ENCODE data around the gene DLEC1. TPM values are rescaled to one million over a fixed set of nuclear protein-coding genes. Genes with fewer than 3 reads are reported as not detected.
"Not testable (repeated sequence)": the region's sequence is repeated elsewhere in the genome, so short reads cannot be mapped to it uniquely, and the experiment has no call there.

Gene DLEC1
- total RNA-seq, 1 experiment from 2014 or later, result 0.02 TPM

DNA sequence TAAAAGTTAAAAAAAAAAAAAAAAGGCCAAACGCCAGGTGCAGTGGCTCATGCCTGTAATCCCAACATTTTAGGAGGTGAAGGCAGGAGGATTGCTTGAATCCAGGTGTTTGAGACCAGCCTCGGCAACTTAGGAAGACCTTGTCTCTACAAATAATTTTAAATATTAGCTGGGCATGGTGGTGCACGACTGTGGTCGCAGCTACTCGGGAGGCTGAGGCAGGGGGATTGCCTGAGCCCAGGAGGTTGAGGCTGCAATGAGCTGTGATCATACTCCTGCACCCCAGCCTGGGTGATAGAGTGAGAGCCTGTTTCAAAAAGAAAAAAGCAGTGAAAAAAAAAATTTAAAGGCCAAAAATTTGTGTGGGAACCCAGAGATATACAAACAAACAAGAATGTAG lies 2.7 kb upstream of the DLEC1 start:
- DNase-seq (ENCODE audit: low read depth), result no peak

- no peak for DNase-seq (ENCODE audit: low read depth)
Observed at GRCh38 chr3:38036906-38037305, 2.1 kb upstream of the DLEC1 start.

DNA sequence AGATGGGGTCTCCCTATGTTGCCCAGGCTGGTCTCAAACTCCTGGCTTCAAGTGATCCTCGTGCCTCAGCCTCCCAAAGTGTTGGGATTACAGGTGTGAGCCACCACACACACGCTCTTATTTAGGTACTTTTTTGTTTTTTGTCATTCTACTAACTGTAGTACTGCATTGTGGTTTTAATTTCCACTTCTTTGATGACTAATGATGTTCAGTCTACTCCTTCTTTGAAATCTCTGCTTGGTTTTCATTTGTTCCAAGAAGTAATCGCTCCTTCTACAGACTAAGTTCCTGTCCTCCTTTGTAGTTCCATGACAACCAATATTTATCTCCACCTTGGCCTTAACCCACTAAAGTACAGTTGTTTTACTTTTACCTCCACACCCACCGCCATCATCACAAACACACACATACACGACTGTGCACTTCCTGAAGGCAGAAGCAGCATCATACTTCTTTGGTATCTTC lies 529 bp upstream of the DLEC1 start:
- no peak for DNase-seq (ENCODE audit: low read depth)

GRCh38 chr3:38039899-38040261 lies 872 bp downstream of the DLEC1 start:
- peak; percentile 7 for DNase-seq (ENCODE audit: low read depth)

DNA sequence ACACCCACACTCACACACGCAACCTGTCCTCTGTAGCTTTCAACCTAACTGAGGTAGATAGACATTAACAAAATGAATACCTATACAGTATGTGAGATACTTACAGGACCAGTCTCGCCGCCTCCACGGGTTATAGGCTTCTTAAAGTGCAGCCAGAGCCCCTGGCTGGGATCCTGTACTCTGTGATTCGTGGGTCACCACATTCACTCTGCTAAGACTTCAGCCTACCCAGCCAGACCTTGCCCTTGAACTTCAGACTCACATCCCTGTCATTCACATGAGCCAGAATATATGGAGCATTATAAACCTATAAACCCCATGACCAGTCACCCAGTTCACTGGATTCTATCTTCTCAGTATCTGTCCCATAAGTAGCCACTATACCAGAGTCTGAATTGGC lies 1.4 kb downstream of the DLEC1 start:
- no peak for DNase-seq (ENCODE audit: low read depth)

GRCh38 chr3:38043486-38043885 lies 4.5 kb downstream of the DLEC1 start:
- DNase-seq (ENCODE audit: low read depth), result no peak

DNA sequence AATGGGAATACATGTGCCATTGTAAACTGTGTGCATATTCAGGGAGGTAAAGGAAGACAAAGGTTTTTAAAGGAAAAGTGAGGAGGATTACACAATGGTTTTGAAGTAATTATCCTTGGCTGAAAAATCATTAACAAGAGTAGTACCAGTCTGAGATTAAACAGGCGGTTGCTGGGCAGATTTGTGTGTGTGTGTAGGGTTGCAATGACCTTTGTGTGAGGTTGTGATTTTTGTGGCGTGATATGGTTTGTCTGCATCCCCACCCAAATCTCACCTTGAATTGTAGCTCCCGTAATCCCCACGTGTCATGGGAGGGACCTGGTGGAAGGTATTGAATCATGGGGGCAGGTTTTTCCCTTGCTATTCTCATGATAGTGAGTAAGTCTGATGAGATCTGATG lies 7.0 kb downstream of the DLEC1 start:
- DNase-seq (ENCODE audit: low read depth), result no peak

- DNase-seq (ENCODE audit: low read depth), result no peak
Observed at GRCh38 chr3:38046821-38047220, 7.8 kb downstream of the DLEC1 start.

- no peak for DNase-seq (ENCODE audit: low read depth)
Observed at GRCh38 chr3:38047896-38048295, 8.9 kb downstream of the DLEC1 start.

DNA sequence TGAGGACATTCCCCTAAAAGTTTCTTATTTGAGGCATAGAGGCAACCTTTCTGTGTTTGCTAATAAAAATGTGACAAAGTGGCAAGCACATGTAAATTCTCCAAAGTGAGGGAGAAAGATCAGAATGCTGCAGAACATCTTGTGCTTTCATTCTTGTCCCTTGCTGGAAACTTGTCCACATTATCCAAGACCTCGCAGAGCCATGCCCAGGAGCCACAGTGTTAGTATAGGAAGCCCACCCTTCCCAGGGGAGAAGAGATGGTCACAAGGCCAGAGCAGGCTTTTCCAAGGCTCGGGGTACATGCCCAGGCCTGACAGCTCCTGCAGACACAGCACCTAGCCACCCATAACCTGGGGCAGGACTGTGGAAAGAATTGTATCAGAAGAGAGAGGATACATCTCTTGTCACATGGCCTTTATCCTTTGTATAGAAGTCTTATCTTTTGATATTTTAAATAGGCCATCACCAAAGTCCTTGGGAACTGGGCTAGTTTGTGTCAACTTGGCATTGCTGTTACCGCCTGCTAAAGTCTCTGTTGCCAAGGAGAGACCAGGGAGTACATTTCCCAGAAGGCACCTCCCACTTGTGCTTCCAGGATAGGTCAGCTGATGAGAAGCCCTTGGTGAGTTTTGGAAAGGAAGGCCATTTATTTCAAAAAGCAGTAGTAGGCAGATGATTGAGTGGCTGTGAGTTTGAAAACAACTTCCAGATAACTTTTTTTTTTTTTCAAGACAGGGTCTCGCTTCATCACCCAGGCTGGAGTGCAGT lies 10.5 kb downstream of the DLEC1 start:
- DNase-seq (ENCODE audit: low read depth), result no peak

- DNase-seq (ENCODE audit: low read depth), result no peak
Observed at GRCh38 chr3:38051131-38051530, 12.1 kb downstream of the DLEC1 start.

GRCh38 chr3:38053286-38053685 lies 14.3 kb downstream of the DLEC1 start:
- DNase-seq (ENCODE audit: low read depth), result not testable (repeated sequence)

- DNase-seq (ENCODE audit: low read depth), result not testable (repeated sequence)
Observed at GRCh38 chr3:38053813-38054498, 14.9 kb downstream of the DLEC1 start.

- no peak for DNase-seq (ENCODE audit: low read depth)
Observed at GRCh38 chr3:38054499-38055001, 15.5 kb downstream of the DLEC1 start.

GRCh38 chr3:38059148-38059547 lies 20.1 kb downstream of the DLEC1 start:
- no peak for DNase-seq (ENCODE audit: low read depth)

- DNase-seq (ENCODE audit: low read depth), result no peak
Observed at GRCh38 chr3:38059591-38059990, 20.6 kb downstream of the DLEC1 start.

GRCh38 chr3:38062809-38063208 lies 23.8 kb downstream of the DLEC1 start:
- no peak for DNase-seq (ENCODE audit: low read depth)

- not testable (repeated sequence) for DNase-seq (ENCODE audit: low read depth)
Observed at GRCh38 chr3:38064453-38064852, 25.4 kb downstream of the DLEC1 start.

- no peak for DNase-seq (ENCODE audit: low read depth)
Observed at GRCh38 chr3:38067508-38068233, 28.7 kb downstream of the DLEC1 start.

DNA sequence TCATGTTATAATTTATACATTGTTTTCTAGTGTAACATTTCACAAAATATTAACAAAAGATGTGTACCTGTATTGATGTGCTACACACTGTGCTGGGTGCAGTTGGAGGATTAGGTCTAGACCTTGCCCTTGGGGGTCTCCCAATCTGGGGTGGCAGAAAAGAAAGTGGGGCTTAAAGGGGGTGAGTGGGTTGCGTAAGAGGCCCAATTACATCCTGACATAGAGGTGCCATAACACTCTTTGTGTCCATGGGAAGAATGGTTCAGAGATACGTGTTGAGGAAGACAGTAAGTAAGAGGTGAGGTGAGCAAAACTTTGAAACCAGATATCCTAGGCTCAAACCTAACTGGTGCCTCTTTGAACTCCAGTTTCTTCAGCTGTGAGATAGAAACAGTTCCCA lies 31.0 kb downstream of the DLEC1 start:
- DNase-seq (ENCODE audit: low read depth), result no peak

DNA sequence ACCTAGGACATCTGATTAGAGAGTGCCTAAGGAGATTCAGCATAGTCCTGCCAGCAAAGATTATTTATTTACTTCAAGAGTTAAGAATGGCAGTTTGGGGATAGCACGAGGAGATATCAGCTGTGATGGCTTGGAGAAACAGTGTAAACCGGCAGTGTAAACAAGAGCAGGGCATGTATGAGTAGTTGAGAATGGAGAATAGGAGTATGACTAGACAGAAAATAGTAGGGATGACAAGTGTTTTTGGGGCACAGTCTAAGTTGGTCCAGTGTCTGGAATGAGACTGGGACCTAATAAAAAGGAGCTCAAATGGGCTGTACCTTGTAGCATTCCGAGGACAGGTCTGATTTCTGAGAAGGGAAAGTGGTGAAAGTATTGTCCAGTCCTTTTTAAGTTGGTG lies 38.1 kb downstream of the DLEC1 start:
- DNase-seq (ENCODE audit: low read depth), result not testable (repeated sequence)

GRCh38 chr3:38082296-38082695 lies 43.3 kb downstream of the DLEC1 start:
- DNase-seq (ENCODE audit: low read depth), result not testable (repeated sequence)
